SK-N-SH (cell line): ENCODE measurements around the gene THEM4. TPM values are rescaled to one million over a fixed set of nuclear protein-coding genes. Genes with fewer than 3 reads are reported as not detected.

Source experiments
- CTCF ChIA-PET: fragments of 300-600, 350-600 bp; formaldehyde crosslinking; extraction: SDS; loops from one replicate; lab custom pipeline; 2021; lab: Yijun Ruan, JAX
- POLR2A ChIA-PET: fragments of 350-600 bp; sonication (Branson Sonifier 250); formaldehyde crosslinking; extraction: SDS; loops from one replicate; lab custom pipeline; 2020; ENCODE audit warnings: antibody characterized with exemption, inconsistent platforms; lab: Yijun Ruan, JAX
- DNase-seq: peaks from one replicate; pipeline ENCODE4 v3.0.0; 2012
- H2AFZ ChIP-seq: fragments of 200-600 bp; sonication (generic); 2 replicates; pipeline ENCODE4 v1.8.1; 2016; ENCODE audit warnings: antibody characterized with exemption, mild to moderate bottlenecking, low read depth
- H3F3A ChIP-seq: fragments of 200-600 bp; sonication (generic); replicated peaks from 2 replicates; pipeline ENCODE3; 2016; ENCODE audit warnings: antibody characterized with exemption, mild to moderate bottlenecking; ENCODE audit not compliant: insufficient read depth
- H3K27ac ChIP-seq, 2 experiments: fragments of 200-500 bp in 1 of 2; fragments of 200-600 bp in 1 of 2; sonication (Bioruptor generic) in 1 of 2; sonication (generic), shearing (Covaris generic) in 1 of 2; 2 replicates each; pipeline versions ENCODE4 v1.5.1 to v1.6.1; 2014 to 2016; ENCODE audit warnings: low read depth in 2 of 2, inconsistent platforms in 1 of 2, low read length in 1 of 2, mild to moderate bottlenecking in 1 of 2, mixed read lengths in 1 of 2
- H3K27me3 ChIP-seq: fragments of 200-600 bp; sonication (generic), shearing (Covaris generic); 2 replicates; pipeline ENCODE4 v1.6.1; 2016; ENCODE audit warnings: mixed run types; ENCODE audit not compliant: insufficient read depth
- H3K36me3 ChIP-seq, 2 experiments: fragments of 200-500 bp in 1 of 2; fragments of 200-600 bp in 1 of 2; sonication (Bioruptor generic) in 1 of 2; sonication (generic) in 1 of 2; replicated peaks in 1 of 2; 2 replicates each; pipeline versions ENCODE3 to v1.5.1; 2014 to 2016; ENCODE audit warnings: low read length in 1 of 2, mild to moderate bottlenecking in 1 of 2; ENCODE audit not compliant: insufficient read depth in 2 of 2, control insufficient read depth in 1 of 2
- H3K4me1 ChIP-seq, 2 experiments: fragments of 200-500 bp in 1 of 2; fragments of 200-600 bp in 1 of 2; sonication (Bioruptor generic) in 1 of 2; sonication (generic), shearing (Covaris generic) in 1 of 2; 2 replicates each; pipeline versions ENCODE4 v1.5.1 to v1.6.1; 2014 to 2016; ENCODE audit warnings: low read depth in 1 of 2, low read length in 1 of 2, mixed run types in 1 of 2; ENCODE audit not compliant: insufficient read depth in 2 of 2, control insufficient read depth in 1 of 2
- H3K4me2 ChIP-seq: fragments of 200-600 bp; sonication (generic), shearing (Covaris generic); 2 replicates; pipeline ENCODE4 v1.6.1; 2017; ENCODE audit warnings: mixed run types
- H3K4me3 ChIP-seq, 2 experiments: fragments of 200-500 bp in 1 of 2; fragments of 200-600 bp in 1 of 2; sonication (Bioruptor generic) in 1 of 2; sonication (generic), shearing (Covaris generic) in 1 of 2; 2 replicates each; pipeline versions ENCODE4 v1.5.1 to v1.8.1; 2014 to 2016; ENCODE audit warnings: low read depth in 2 of 2, inconsistent platforms in 1 of 2, low read length in 1 of 2, mild to moderate bottlenecking in 1 of 2, mixed read lengths in 1 of 2, moderate library complexity in 1 of 2
- H3K79me2 ChIP-seq: fragments of 200-600 bp; sonication (generic); 2 replicates; pipeline ENCODE4 v1.8.1; 2017; ENCODE audit warnings: mild to moderate bottlenecking; ENCODE audit not compliant: insufficient read depth
- H3K9ac ChIP-seq: fragments of 200-600 bp; sonication (generic); 2 replicates; pipeline ENCODE4 v1.6.1; 2017; ENCODE audit warnings: mixed run types
- H3K9me2 ChIP-seq: fragments of 200-600 bp; sonication (generic); 2 replicates; pipeline ENCODE4 v1.6.1; 2017; ENCODE audit warnings: mixed run types
- H3K9me3 ChIP-seq: fragments of 200-600 bp; sonication (generic); 2 replicates; pipeline ENCODE4 v1.6.1; 2017; ENCODE audit warnings: mixed run types, mild to moderate bottlenecking, moderate library complexity
- H4K20me1 ChIP-seq: fragments of 200-600 bp; sonication (generic); 2 replicates; pipeline ENCODE4 v1.6.1; 2017; ENCODE audit warnings: mild to moderate bottlenecking, mixed run types; ENCODE audit not compliant: insufficient read depth
- CHD2 ChIP-seq: fragments of 150-350 bp; IDR thresholded peaks from 2 replicates; pipeline ENCODE4 v1.6.1; 2018; ENCODE audit warnings: low read length; ENCODE audit not compliant: partially characterized antibody
- JUND ChIP-seq: IDR thresholded peaks from 2 replicates; pipeline ENCODE4 v1.4.0; 2012
- MXI1 ChIP-seq: IDR thresholded peaks from 2 replicates; pipeline ENCODE4 v1.6.1; 2012; ENCODE audit warnings: mild to moderate bottlenecking, low read depth, low read length, improper control_type of control experiment
- NRF1 ChIP-seq: IDR thresholded peaks from 2 replicates; pipeline ENCODE4 v1.6.1; 2012; ENCODE audit warnings: low read depth, mild to moderate bottlenecking, low read length
- PBX3 ChIP-seq: IDR thresholded peaks from 2 replicates; pipeline ENCODE4; 2012
- RAD21 ChIP-seq: IDR thresholded peaks from 2 replicates; pipeline ENCODE4 v1.6.1; 2012; ENCODE audit warnings: mild to moderate bottlenecking, low read length
- RXRA ChIP-seq: IDR thresholded peaks from 2 replicates; pipeline ENCODE4 v1.4.0; 2012; ENCODE audit warnings: low read depth, mild to moderate bottlenecking, borderline replicate concordance
- SIN3A ChIP-seq: IDR thresholded peaks from 2 replicates; pipeline ENCODE4 v1.6.1; 2012; ENCODE audit warnings: low read depth, mild to moderate bottlenecking, low read length, moderate library complexity, borderline replicate concordance
- TAF1 ChIP-seq: IDR thresholded peaks from 2 replicates; pipeline ENCODE4 v1.6.1; 2012; ENCODE audit warnings: low read depth, mild to moderate bottlenecking, low read length, moderate library complexity, borderline replicate concordance
- USF1 ChIP-seq: IDR thresholded peaks from 2 replicates; pipeline ENCODE4 v1.4.0; 2012; ENCODE audit warnings: low read depth, borderline replicate concordance
- YY1 ChIP-seq: IDR thresholded peaks from 2 replicates; pipeline ENCODE4 v1.4.0; 2012; ENCODE audit warnings: low read depth, mild to moderate bottlenecking
- ZBTB33 ChIP-seq: IDR thresholded peaks from 2 replicates; pipeline ENCODE4 v1.4.0; 2012; ENCODE audit warnings: low read depth, borderline replicate concordance
- WGBS: methylation state at CpG from one replicate; pipeline ENCODE4 v1.1.6; 2017; ENCODE audit warnings: low lambda C conversion rate; 5-methylcytosine and 5-hydroxymethylcytosine counted together
- polyA plus RNA-seq, 3 experiments: library from polyadenylated mRNA; depleted of rRNA; stranded (reverse); fragments of >200 nt; gene quantifications; 2 replicates each; pipeline ENCODE4 v1.2.3, GENCODE V29; 2012
- TF ChIP-seq, protein P1 (sequence below): fragments of 150-350 bp; IDR thresholded peaks from 2 replicates; pipeline ENCODE4 v1.6.1; 2016; ENCODE audit warnings: mild to moderate bottlenecking, low read depth, low read length
- TF ChIP-seq, protein P2 (sequence below): IDR thresholded peaks from 2 replicates; pipeline ENCODE4 v1.6.1; 2012; ENCODE audit warnings: mild to moderate bottlenecking, low read depth, low read length, moderate library complexity

Gene THEM4
- polyA plus RNA-seq, 1 of the 3 experiments (the other 2 are of a cell fraction): 10.1 TPM

DNA sequence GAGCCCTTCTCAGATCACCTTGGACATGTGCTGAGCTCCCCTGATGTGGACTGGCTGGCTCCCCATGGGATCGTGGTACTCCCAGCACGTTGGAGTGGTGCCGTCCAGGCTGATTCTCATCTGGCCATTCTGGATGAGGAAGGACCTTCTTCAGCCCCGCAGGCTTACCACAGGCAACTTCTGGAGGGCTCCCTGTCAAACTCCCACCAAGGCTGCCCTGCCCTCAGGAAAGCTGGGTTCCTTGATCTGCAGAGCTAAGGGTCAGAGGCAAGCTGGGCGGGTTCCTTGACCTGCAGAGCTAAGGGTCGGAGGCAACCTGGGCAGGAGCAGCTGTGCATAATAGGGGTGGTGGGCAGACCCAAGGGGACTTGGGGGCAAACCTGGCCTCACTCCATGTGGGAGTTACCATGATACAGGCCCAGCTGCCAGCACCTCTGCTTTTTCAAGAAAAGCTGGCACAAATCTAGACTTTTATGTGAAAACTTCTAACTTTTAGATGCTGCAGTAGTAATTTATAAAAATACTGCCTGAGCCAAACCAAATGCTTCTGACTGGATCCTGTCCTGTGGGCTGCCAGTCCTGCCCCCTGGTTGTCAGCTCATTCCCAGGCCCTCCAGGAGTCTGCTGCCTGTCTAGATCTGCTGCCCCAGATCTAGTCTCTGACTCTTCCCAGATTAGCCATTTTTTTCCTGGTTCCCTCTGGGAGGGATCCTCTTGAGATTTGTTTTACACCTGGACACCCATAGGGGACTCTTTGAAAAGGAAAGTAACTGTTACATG, 50.2 kb downstream of the THEM4 start (continued):
- TF ChIP-seq PBX3 (no peak), NRF1 (no peak), ZBTB33 (no peak), JUND (no peak)
- TF ChIP-seq, protein P1, sequence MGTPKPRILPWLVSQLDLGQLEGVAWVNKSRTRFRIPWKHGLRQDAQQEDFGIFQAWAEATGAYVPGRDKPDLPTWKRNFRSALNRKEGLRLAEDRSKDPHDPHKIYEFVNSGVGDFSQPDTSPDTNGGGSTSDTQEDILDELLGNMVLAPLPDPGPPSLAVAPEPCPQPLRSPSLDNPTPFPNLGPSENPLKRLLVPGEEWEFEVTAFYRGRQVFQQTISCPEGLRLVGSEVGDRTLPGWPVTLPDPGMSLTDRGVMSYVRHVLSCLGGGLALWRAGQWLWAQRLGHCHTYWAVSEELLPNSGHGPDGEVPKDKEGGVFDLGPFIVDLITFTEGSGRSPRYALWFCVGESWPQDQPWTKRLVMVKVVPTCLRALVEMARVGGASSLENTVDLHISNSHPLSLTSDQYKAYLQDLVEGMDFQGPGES: no peak

DNA sequence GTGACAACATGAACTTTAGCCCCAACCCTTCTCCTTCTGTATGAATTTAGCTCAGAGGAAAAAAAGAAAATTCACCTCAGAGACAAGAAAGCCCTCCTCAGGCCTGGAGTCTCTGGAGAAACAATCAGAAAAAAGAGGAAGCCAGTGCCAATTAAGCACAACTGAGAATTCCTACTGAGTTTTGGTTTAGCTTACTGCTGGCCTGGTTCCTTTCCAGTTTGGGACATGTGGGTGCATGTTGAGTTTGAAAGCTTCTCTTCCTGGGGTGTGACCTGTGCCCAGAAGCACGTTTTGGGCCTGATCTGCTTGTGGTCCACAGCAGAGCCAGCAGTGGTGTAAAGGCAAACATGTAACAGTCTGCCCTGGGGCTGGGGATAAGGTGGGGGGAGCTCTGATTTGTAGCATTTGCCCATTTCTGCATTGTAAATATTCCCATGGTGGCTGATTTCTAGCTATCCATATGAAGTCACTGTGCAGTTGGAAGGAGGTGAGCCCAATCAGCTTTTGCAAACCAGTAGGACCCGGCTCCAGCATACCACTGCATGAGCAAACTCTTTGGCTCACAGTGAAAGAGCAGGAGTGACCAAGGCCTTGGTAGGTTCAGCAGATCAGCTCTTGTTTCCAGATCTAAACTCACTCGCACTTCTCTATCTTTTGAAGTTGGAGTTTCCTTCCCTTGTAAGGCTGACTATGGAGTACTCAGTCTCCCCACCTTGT, 51.1 kb downstream of the THEM4 start:
- no peak for DNase-seq
- TF ChIP-seq SIN3A (no peak), USF1 (no peak), TAF1 (no peak), CHD2 (no peak), YY1 (no peak), MXI1 (no peak), JUND (no peak), RAD21 (no peak), RXRA (no peak)
- TF ChIP-seq, protein P2, sequence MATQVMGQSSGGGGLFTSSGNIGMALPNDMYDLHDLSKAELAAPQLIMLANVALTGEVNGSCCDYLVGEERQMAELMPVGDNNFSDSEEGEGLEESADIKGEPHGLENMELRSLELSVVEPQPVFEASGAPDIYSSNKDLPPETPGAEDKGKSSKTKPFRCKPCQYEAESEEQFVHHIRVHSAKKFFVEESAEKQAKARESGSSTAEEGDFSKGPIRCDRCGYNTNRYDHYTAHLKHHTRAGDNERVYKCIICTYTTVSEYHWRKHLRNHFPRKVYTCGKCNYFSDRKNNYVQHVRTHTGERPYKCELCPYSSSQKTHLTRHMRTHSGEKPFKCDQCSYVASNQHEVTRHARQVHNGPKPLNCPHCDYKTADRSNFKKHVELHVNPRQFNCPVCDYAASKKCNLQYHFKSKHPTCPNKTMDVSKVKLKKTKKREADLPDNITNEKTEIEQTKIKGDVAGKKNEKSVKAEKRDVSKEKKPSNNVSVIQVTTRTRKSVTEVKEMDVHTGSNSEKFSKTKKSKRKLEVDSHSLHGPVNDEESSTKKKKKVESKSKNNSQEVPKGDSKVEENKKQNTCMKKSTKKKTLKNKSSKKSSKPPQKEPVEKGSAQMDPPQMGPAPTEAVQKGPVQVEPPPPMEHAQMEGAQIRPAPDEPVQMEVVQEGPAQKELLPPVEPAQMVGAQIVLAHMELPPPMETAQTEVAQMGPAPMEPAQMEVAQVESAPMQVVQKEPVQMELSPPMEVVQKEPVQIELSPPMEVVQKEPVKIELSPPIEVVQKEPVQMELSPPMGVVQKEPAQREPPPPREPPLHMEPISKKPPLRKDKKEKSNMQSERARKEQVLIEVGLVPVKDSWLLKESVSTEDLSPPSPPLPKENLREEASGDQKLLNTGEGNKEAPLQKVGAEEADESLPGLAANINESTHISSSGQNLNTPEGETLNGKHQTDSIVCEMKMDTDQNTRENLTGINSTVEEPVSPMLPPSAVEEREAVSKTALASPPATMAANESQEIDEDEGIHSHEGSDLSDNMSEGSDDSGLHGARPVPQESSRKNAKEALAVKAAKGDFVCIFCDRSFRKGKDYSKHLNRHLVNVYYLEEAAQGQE: no peak
- TF ChIP-seq, all 33 proteins: peak for 0
- WGBS: 48% methylated on average over 3 of the region's 3 CpGs
- CTCF ChIA-PET: interaction anchor here (0.7 to 2.2 kb wide), 7 partner anchors 9 to 323 kb away, joined by 3 to 6 read pairs (median 3); no protein-coding TSS in a partner anchor
- Histone ChIP-seq H3K4me2 (no peak overlapping the region), H4K20me1 (no peaks in the 10 kb centered on the region), H3K4me1 (no peaks in the 10 kb centered on the region; a peak in 1 of 4 replicates), H3K79me2 (no peaks in the 10 kb centered on the region), H3F3A (no peaks in the 10 kb centered on the region), H3K9me2 (no peaks in the 10 kb centered on the region), H3K9ac (no peak overlapping the region), H3K4me3 (no peak overlapping the region), H3K9me3 (no peaks in the 10 kb centered on the region), H3K27me3 (no peaks in the 10 kb centered on the region; the same call in 1 of the 2 replicates), H2AFZ (no peak overlapping the region), H3K27ac (no peak overlapping the region), H3K36me3 (no peaks in the 10 kb centered on the region)
- POLR2A ChIA-PET: no interaction called here
